SHP77 (cell line): ENCODE measurements around the gene CEP70.
A peak's percentile ranks its signal among the peaks of the same experiment; 100 is the strongest.
"Not testable (repeated sequence)": the region's sequence is repeated elsewhere in the genome, so short reads cannot be mapped to it uniquely, and the experiment has no call there.

Experiments
- DNase-seq, 2 experiments: peaks; one replicate each; lab custom pipeline; 2025; lab: John Stamatoyannopoulos, UW

CEP70 gene

DNA sequence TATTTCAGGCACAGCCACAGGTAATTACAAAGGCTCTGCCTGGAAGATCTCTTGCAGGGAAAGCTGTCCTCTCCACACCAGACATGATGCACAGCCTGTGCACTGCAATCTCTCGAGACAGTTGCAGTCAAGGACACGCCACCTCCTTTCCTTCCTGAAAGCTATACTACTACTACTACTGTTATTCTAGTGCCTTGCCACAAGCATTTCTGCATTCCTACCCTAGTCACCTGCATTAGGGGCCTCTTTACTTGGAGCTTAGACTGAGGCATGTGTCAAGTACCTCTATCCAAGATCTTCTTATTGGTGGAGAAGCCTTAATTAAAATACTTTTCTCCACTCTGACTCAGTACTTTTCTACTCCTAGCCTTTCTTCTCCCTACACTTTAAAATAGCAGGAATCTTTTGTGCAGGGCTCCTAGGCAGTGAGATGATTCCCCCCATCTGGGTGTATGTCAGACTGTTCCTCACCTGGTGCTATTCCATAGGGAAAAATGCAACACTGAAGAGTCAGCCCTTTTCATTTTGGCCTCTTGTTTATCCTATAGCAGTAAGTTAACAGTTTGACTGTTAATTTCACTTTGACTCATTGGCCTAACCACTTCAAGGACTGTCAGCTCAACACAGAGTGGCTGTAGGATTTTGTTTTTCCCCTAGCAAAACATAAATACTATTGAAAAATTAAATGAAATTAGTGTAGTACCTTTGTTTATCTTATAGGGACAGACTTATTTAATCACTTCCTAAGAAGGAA is 80.8 kb downstream of the CEP70 start:
- DNase-seq = no peak

DNA sequence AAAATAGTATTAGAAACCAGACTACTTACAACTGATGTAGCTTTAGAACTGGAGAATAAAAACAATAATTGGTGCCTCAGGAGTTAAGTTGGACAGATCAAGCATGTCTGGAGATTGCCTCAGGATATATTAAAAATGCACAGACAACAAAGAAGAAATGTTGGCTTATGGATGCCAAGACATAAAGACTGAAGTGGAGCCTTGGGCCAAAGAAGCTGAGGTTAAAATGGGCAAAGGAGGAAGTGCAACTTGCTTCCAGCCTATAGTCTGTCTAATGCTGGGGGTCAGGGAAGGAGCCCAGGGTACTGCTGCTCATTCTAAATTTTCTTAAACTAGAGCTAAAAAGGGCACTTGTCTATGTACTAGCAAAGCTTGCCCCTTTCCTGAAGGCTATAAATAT is 82.1 kb downstream of the CEP70 start:
- no peak for DNase-seq

DNA sequence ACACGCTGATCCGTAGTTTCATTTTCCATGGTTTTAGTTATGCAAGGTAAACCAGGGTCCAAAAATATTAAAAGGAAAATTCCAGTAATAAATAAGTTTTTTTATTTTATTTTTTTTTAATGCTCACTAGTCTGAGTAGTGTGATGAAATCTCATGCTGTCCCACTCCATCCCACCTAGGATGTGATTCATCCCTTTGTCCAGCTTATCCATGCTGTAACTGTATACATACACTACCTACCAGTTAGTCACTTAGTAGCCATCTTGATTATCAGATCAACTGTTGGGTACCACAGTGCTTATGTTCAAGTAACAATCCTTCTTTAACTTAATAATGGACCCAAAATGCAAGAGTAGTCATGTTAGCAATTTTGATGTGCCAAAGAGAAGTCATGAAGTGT is 84.5 kb downstream of the CEP70 start:
- no peak for DNase-seq

DNA sequence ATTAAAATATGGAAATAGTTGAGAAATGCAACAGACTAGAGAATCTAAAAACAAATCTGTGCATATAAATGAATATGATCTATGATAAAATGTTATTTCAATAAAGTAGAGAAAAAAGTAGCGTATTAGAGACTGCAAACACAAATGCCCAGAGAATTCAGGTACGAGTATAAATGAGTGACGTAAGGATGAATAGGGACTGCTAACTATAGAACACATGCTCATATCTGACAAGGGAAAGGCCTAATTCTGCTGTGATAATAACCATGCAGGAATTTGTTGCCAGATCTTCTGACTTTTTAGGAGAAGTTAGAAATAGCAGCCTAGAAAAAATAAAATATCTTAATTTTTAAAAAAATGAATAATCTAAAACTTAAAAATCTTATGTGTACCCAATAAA is 86.5 kb downstream of the CEP70 start:
- DNase-seq = no peak

DNA sequence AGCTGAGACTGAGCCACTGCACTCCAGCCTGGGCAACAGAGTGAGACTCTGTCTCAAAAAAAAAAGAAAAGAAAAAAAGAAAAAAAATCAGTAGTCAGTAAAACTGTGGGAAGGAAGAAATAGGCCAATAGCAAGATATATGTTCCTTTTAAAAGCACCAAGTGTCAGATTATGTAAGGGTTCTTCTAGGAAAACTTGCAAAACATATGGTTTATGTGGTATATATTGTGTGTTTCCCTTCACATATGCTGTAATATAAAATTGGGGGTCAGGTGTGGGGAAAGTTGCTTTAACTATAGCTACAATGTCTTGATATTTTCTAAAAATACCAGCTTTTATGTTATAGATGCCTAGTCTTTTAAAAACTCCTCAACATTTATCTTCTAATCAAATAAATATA is 95.1 kb downstream of the CEP70 start:
- DNase-seq = no peak

DNA sequence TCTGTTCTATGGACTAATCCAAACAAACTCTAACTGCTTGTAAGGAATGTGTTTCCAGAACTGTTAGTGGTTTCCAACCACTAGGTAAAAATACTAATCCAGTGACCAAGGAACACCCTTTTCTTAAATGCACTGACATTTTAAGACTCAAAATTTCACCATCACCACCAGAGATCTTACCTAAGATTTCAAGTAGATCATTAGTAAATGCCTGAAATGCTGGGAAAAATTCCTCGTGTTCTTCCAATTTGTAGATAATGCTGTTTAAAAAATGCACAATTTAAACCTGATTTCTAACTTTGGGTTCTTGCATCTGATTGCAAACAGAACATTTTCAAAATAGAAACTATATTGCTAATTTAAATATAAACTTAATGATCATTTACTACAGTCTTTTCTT is 96.2 kb downstream of the CEP70 start:
- DNase-seq = no peak

DNA sequence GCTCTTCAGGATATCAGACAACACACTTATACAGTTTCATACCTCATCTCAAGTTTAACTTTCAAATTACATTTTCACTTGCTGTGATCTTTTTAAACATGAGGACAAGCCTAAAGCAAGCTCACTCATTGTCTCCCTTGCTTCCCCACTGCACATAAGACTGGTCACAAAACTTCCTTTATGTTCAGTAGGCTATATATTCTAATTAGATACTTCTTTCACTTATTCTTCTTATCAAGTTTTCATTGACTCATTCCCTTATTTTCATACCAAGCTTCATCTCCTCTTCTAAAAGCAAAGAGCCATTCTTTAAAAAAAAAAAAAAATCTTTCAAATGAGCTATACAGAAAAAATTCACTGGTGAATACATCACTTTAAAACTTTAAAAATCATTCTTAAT is 97.0 kb downstream of the CEP70 start:
- no peak for DNase-seq

DNA sequence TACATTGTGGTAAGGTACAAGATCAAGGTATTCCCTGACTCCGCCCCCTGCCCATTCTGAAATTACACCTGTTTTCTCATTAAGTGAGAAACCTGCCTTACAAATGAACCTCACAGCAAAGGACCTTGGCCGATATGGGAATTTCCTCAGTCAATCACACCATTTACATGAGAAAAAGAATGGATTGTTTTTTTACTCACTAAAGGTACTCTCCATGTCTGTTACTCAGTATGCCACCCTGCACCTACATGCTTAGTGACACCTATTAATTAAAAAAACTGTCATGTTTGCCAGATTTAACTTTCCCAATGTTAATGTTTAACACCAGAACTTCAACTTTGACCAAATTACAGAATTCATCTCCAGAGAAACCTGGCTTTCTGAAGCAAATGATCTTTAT is 97.6 kb downstream of the CEP70 start:
- DNase-seq = no peak

DNA sequence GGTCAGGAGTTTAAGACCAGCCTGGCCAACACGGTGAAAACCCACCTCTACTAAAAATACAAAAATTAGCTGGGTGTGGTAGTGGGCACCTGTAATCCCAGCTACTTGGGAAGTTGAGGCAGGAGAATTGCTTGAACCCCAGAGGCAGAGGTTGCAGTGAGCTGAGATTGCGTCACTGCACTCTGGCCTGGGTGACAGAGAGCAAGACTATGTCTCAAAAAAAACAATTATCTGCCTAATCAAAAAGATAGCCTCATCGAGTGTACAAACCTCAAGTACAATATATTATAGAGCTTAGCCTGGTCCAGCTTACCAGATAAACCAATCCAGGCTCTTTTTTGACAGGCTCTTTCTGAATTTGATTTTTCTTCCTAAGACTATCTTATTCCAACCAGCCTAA is 98.4 kb downstream of the CEP70 start:
- not testable (repeated sequence) for DNase-seq

DNA sequence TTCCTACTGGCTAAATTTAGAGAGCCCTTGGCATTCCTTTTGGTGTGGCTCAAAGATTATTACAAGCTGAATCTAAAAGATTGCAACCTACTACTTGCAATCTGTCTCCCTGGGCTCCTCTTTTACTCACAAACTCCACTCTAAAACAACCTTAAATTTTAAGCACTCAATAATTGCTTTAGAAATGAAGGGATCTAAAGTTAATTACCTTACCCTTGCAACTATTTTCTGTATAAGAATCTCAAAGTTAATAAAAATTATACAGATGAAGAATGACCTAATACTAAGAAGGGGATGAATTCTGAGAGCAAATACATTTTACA is 99.5 kb downstream of the CEP70 start:
- DNase-seq = no peak

DNA sequence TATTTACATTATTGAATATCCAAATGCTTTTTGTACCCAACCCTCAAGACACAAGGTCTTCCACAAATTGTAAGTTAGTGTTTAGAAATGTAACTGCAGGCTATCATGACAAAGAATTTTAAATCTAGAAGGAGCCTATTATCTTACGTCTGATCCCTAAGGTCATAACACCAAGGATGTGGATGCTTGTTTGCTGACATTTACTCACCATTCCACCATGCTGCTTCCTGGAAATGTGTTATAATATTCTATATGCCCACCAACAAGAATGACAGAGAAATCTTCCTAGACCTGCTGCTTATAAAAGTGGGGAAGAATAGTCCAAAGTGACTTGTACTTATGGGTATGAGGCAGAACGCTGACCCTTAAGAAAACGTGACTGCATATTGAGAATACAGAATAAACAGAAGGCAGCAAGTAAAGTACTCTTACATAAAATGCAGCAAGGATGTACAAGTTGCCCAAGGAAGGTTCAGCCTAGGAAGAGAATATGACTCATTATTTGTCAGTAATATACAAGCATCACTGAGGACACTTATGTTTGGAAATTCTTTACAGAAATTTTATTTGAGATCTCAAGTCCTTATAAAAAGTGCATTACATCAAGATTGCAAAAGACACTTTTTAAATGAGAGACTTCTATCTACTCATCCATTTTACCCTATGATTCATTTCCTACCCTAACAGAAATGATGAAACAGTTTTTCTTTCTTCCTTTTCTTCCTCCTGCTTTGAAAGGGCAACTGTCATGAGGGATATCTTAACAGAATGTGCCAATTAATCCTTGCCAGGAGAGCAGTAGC is 100.1 kb downstream of the CEP70 start:
- no peak for DNase-seq

DNA sequence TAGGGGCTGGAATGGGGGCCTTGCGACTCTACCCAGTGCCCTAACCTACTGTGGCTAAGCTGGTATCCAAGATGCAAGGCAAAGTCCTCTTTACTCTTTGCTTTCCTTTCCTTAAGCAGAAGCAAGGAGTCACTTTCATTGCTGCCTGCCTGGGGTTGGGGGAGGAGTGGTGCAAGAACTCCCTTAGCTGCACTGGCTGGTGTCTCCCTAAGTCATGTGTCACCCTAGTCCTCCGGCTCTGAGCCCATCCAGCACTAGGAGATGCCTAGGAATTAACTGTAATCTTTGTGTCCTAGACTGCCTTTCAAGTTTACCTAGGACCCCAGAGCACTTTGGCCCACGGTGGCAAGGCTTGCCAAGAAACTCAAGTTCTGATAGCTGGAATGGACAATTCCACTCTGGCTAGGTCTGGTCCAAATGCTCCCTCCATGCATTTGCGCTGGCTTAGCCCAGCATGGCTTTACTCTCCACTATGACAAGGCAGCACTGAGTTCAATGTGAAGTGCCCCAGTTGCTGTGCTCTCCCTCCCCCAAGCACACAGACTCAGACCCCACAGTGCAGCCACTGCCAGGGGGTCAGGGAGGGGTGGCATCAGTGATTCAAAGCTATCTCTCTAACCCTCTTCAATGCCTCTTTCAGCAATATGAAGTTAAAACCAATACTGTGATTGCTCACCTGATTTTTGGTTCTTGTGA is 100.9 kb downstream of the CEP70 start:
- DNase-seq = no peak

DNA sequence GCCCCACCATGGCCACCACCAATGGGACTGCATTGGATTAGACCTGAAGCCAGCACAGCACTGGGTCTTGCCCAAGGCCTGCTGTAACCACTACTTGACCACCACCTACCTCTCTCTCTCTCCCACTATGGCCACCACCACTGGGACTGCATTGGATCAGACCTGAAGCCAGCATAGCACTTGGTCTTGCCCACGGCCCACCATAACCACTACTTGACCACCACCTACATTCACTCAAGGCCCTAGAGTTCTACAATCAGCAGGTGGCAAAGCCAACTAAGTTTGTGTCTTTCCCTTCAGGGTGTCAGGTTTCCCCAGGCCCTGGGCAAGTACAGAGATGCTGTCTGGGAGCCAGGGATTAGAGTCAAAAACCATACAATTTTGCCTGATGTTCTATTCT is 102.1 kb downstream of the CEP70 start:
- no peak for DNase-seq

DNA sequence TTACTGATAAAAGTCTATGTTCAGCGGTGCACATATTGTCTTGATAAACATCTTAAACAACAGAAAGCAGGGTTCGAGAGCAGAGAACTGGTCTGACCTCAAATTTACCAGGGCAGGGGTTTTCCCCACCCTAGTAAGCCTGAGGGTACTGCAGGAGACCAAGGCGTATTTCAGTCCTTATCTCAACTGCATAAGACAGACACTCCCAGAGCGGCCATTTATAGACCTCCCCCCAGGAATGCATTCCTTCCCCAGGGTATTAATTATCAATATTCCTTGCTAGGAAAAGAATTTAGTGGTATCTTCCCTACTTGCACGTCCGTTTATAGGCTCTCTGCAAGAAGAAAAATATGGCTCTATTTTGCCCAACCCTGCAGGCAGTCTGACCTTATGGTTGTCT is 107.5 kb downstream of the CEP70 start:
- not testable (repeated sequence) for DNase-seq

DNA sequence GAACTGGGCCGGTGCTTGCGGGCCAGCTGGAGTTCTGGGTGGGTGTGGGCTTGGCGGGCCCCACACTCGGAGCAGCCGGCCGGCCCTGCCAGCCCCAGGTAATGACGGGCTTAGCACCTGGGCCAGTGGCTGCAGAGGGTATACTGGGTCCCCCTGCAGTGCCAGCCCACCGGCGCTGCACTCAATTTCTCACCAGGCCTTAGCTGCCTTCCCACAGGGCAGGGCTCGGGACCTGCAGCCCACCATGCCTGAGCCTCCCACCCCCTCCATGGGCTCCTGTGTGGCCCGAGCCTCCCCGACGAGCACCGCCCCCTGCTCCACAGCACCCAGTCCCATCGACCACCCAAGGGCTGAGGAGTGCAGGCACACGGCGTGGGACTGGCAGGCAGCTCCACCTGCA is 109.4 kb downstream of the CEP70 start:
- not testable (repeated sequence) for DNase-seq

DNA sequence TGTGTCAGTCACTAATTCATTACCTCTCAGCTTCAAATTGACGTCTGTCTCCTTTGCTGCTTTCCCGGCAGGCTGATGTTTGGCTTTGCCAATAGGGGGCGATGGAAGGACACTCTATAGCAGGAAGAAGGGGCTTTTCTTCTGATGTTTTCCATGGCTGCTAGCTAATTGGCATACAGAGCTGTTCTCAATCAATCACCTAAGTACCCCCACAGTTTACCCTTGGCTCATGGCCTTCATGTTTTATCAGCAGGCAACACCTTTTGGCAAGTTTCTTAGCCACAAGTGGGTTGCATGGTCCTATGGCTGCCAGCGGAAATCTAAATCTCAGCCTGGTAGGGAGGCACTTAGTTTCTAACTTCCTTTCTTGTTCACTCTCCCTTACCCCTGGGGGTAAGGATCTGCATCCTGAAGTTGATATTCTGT is 114.6 kb downstream of the CEP70 start:
- DNase-seq = peak; percentile 35 to 38

DNA sequence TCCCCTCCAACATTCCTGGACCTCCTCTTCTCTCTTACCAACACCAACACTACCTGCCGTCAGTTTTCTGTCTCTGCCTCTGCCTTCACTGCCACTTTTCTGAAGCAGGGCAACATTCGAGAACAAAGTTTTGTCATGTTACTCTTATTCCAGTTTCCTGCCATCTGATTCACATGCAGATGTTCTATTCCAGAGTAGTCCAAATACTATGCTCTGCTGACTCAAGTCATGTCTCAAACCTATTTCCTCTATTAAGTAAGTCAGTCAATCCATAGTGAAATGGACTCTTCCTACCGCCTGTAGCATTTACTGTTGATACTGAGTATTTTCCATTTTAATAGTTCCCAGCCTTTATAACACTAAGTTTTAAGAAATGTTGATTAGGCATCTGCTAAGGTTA is 116.3 kb downstream of the CEP70 start:
- no peak for DNase-seq

DNA sequence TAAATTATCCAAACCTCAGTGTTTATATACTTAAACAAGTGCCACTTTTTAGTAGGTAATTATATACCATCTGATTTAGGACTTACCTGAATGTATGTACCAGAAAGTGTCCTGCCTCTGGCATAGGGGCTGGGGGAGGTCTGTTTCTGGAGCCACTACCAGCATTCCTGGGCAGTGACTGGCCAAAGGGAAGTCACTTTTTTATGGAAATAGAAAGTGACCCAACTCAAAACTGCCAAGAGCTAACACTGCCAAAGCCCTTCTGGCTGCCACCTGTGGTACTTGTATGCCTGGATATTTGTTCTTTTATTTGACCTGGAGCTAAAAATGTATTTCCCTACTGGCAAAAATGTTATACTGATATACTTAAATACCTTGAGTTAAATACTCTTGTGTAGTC is 116.9 kb downstream of the CEP70 start:
- no peak for DNase-seq

DNA sequence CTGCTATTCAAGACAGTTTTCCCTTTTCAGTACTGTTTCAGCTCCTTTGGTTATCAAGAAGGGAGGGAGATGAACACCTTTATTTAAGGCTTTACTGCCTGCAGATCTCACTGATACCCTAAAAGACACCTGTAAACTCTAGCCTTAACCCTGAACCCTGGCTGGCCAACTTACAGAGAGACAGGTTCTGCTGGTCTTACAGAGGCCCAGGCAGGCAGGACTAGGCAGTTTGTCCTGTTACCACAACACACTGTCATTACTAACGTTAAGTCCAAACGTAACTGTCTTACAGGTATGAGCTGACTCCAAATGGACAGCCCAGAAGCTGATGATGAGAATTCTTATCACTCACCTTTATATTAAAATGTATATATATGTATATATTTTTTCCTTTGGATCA is 117.5 kb downstream of the CEP70 start:
- no peak for DNase-seq

DNA sequence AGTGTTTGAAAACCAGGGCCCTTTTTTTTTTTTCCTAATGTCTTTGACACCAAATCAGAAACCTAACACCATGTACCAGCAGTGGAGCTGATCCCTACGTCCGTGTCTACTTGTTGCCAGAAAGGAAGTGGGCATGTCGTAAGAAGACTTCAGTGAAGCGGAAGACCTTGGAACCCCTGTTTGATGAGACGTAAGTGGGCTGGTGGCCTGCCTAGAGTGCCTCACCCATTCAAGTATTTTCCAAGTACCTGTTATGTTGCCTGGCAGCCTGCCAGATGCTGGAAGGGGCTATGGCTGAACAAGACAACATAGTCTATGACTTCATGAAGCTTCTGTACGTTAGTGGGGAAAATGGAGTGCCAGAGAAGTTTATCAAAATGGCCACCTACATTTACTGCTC is 119.9 kb downstream of the CEP70 start:
- DNase-seq = no peak

DNA sequence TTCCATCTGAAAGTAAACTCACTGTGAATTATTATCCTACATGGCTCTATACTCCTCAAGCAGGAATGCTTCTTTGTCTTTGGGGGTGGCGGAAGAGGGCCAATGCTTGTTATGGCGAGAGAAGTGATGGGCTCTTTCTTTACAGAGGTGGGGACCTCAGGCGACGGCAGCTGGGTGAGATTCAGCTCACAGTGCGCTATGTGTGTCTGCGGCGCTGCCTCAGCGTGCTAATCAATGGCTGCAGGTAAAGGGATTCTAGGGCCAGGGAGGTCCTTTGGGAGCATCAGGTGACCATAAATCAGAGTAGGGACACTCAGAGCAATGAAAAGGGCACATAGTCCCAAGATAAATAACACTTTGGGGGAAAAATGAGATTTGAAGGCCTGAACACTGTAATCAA is 120.7 kb downstream of the CEP70 start:
- DNase-seq = no peak

DNA sequence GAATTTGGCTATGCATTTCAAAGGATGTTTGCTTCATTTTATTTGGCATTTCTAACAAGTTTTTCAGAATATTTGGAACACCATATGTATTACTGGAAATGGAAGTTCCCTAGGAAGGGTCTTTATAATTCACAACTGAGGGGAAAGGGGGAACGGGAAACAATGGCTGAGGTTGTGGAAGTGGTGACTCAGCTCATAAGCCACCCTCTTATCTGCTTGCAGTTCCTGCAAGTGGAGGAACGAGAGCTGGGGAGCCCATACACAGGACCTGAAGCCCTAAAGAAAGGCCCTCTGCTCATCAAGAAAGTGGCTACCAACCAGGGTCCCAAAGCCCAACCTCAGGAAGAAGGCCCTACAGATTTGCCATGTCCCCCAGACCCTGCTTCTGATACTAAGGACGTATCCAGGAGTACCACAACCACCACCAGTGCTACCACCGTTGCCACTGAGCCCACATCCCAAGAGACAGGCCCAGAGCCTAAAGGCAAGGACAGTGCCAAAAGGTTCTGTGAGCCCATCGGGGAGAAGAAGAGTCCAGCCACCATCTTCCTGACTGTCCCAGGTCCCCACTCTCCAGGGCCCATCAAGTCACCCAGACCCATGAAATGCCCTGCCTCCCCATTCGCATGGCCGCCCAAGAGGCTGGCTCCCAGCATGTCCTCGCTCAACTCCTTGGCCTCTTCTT is 121.8 kb downstream of the CEP70 start:
- no peak for DNase-seq

DNA sequence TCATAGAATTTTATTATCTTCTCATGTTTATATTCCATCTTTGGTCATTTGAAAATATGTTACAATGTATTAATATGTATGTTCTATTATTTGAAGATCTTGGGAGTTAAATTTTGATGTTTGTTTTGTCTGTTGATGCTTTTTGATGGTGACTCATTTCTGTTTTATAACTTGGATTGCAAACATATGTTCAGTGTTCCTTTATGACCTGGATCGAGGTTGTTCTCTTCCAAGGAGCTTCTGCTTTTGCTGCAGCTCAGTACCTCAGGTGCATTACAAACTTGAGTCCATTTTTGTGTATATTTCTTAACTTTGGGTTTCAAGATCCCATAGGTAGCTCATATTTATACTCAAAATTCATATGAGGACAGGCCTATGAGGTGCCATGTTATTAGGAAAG is 122.6 kb downstream of the CEP70 start:
- no peak for DNase-seq
